GM12875 (cell line): Measurements from ENCODE around the gene ABCA1.

ENCODE experiments used
- H3K4me3 ChIP-seq: one replicate; pipeline ENCODE4 v1.5.1; 2011; ENCODE audit warnings: low read depth, low read length, control low read depth
- CTCF ChIP-seq: IDR thresholded peaks from 2 replicates; pipeline ENCODE4 v1.5.1; 2011; ENCODE audit warnings: low read depth, mild to moderate bottlenecking, control low read depth, inconsistent platforms, low read length, moderate library complexity, borderline replicate concordance; ENCODE audit not compliant: insufficient read depth

ABCA1 gene

GRCh38 chr9:104750185-104750767 lies 177.7 kb downstream of the ABCA1 start:
- no peak for TF ChIP-seq CTCF
- H3K4me3 ChIP-seq = no peak overlapping the region

GRCh38 chr9:104748359-104749031 lies 179.5 kb downstream of the ABCA1 start:
- TF ChIP-seq CTCF = no peak
- H3K4me3 ChIP-seq = peak overlapping the region; percentile 67

GRCh38 chr9:104747565-104748358 lies 180.2 kb downstream of the ABCA1 start, which contains the start of gene NIPSNAP3A:
NIPSNAP3A (plus strand) TSS chr9:104747683; CDS start chr9:104747793, 110 bp downstream.
- H3K4me3 ChIP-seq = peak within 1 kb of the TSS; percentile 67
- no peak for TF ChIP-seq CTCF

- H3K4me3 ChIP-seq = peak overlapping the region; percentile 67
- no peak for TF ChIP-seq CTCF
Observed at GRCh38 chr9:104747245-104747564, 180.8 kb downstream of the ABCA1 start.

- no peak for TF ChIP-seq CTCF
- H3K4me3 ChIP-seq = peak overlapping the region; percentile 67
Observed at GRCh38 chr9:104746798-104747197, 181.2 kb downstream of the ABCA1 start.

GRCh38 chr9:104746285-104746684 lies 181.7 kb downstream of the ABCA1 start:
- no peak overlapping the region for H3K4me3 ChIP-seq
- TF ChIP-seq CTCF = no peak
